ENCODE measurements around the gene IRF4.

DNA sequence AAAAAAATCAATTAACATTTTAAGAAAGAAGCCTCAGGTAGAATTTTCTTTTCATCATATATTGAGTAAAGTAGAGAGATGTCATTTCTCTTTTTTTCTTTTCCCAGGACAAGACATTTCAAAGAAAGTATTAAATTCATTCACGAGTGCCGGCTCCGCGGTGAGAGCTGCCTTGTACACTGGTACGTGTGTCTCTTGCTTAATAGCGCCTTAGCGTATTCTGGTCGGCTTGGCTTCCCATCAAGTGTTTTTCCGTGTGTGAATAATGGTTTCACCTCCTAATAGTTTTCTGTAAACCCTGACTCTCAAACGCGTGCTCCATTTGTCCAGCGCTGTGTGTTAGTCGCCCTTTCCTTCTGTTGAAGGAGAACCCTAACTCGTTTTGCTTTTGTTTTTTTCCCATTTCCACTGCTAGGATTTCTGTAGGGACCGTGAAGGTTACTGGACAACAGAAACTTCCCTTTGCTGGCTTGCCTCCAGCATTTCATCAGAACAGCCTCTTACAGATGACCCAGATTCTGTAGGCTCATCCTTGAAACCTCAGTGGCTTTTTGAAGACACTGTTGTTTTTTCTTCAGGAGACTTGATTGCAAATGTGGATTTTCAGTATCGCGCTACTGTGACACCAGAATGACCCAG is 45.7 kb upstream of the IRF4 start:
- TF ChIP-seq, protein P1, sequence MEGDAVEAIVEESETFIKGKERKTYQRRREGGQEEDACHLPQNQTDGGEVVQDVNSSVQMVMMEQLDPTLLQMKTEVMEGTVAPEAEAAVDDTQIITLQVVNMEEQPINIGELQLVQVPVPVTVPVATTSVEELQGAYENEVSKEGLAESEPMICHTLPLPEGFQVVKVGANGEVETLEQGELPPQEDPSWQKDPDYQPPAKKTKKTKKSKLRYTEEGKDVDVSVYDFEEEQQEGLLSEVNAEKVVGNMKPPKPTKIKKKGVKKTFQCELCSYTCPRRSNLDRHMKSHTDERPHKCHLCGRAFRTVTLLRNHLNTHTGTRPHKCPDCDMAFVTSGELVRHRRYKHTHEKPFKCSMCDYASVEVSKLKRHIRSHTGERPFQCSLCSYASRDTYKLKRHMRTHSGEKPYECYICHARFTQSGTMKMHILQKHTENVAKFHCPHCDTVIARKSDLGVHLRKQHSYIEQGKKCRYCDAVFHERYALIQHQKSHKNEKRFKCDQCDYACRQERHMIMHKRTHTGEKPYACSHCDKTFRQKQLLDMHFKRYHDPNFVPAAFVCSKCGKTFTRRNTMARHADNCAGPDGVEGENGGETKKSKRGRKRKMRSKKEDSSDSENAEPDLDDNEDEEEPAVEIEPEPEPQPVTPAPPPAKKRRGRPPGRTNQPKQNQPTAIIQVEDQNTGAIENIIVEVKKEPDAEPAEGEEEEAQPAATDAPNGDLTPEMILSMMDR (conservative IDR thresholded peaks at IDR 0.05; ENCODE audit: low read length) = no peak
- no peak for TF ChIP-seq EZH2phosphoT487 (IDR thresholded peaks at IDR 0.05; ENCODE audit: borderline replicate concordance)

Measured in Loucy (cell line).